K562 (cell line): Measurements from ENCODE around the gene PRKCB. TPM values are rescaled to one million over a fixed set of nuclear protein-coding genes. Genes with fewer than 3 reads are reported as not detected.
A peak's percentile ranks its signal among the peaks of the same experiment; 100 is the strongest.

Experiments
- ATAC-seq: fragments of 200-7000 bp; cut with Tn5 transposase; 3 replicates; pipeline ENCODE4 v1.9.1; 2020; ENCODE audit warnings: moderate library complexity
- BruUV-seq: library from RNA; stranded (reverse); fragments of 400-500 nt; replicated peaks from 2 replicates; lab custom pipeline; 2021; lab: Mats Ljungman, UMichigan
- CTCF ChIA-PET: fragments of 300-600 bp; formaldehyde crosslinking; extraction: SDS; loops from one replicate; lab custom pipeline; 2021; ENCODE audit warnings: low intra/inter-chr PET ratio; lab: Yijun Ruan, JAX
- POLR2A ChIA-PET: fragments of 300-600, 350-650 bp; sonication (Branson Sonifier 250); formaldehyde crosslinking; extraction: SDS; loops from one replicate; lab custom pipeline; 2021; ENCODE audit warnings: antibody characterized with exemption, inconsistent platforms; lab: Yijun Ruan, JAX
- DNase-seq, 4 experiments: peaks; one replicate each; pipeline versions ENCODE4 v3.0.0 to v3.0.0-alpha.2; 2011 to 2018; ENCODE audit warnings: low spot score in 3 of 4, mixed read lengths in 3 of 4; ENCODE audit errors: extremely low read depth in 1 of 4
- FAIRE-seq: peaks from 2 replicates; lab custom pipeline; 2011; peaks lifted over from hg19 to GRCh38; lab: Jason Lieb, UNC
- H2AFZ ChIP-seq: 2 replicates; pipeline ENCODE4 v1.6.0; 2011; ENCODE audit warnings: low read depth, low read length, control low read depth, inconsistent platforms
- H3K27ac ChIP-seq: fragments of 200-600 bp; 3 replicates; pipeline ENCODE4 v1.8.0; 2011; ENCODE audit warnings: low read depth, mild to moderate bottlenecking, control low read depth, inconsistent platforms, low read length, moderate library complexity, mixed read lengths; ENCODE audit errors: extremely low read depth
- H3K27me3 ChIP-seq, 2 experiments: fragments of 300-600 bp in 1 of 2; 2 replicates in 1 of 2; 3 replicates in 1 of 2; pipeline versions ENCODE4 v1.6.0 to v1.8.0; 2011; ENCODE audit warnings: inconsistent platforms in 2 of 2, low read length in 2 of 2, mild to moderate bottlenecking in 1 of 2, mixed read lengths in 1 of 2, moderate library complexity in 1 of 2; ENCODE audit not compliant: control insufficient read depth in 2 of 2, insufficient read depth in 2 of 2
- H3K36me3 ChIP-seq: fragments of 300-600 bp; 3 replicates; pipeline ENCODE4 v1.8.0; 2011; ENCODE audit warnings: mild to moderate bottlenecking, low read length, inconsistent platforms; ENCODE audit not compliant: control insufficient read depth, insufficient read depth
- H3K4me1 ChIP-seq, 2 experiments: fragments of 200-600 bp in 1 of 2; replicated peaks in 1 of 2; 2 replicates in 1 of 2; 3 replicates in 1 of 2; pipeline versions ENCODE4 v1.5.1 to v1.8.0; 2011; ENCODE audit warnings: inconsistent platforms in 2 of 2, low read length in 2 of 2, mild to moderate bottlenecking in 1 of 2, mixed read lengths in 1 of 2, moderate library complexity in 1 of 2; ENCODE audit not compliant: control insufficient read depth in 2 of 2, insufficient read depth in 2 of 2
- H3K4me2 ChIP-seq: 2 replicates; pipeline ENCODE4 v1.6.1; 2011; ENCODE audit warnings: low read length, control low read depth, inconsistent platforms, mixed read lengths; ENCODE audit not compliant: insufficient read depth
- H3K4me3 ChIP-seq: fragments of 200-600 bp; sonication (generic), shearing (Covaris generic); 2 replicates; pipeline ENCODE4 v1.5.1; 2016; ENCODE audit warnings: control low read depth, inconsistent platforms
- H3K79me2 ChIP-seq: fragments of 200-600 bp; 3 replicates; pipeline ENCODE4 v1.8.0; 2011; ENCODE audit warnings: low read length, inconsistent platforms; ENCODE audit not compliant: control insufficient read depth, insufficient read depth
- H3K9ac ChIP-seq, 2 experiments: 2 replicates each; pipeline versions ENCODE4 v1.6.0 to v1.6.1; 2011; ENCODE audit warnings: low read depth in 2 of 2, low read length in 2 of 2, control low read depth in 1 of 2, inconsistent platforms in 1 of 2, mild to moderate bottlenecking in 1 of 2, mixed read lengths in 1 of 2; ENCODE audit not compliant: insufficient read depth in 1 of 2
- H3K9me1 ChIP-seq: one replicate; pipeline ENCODE4 v1.6.0; 2011; ENCODE audit warnings: inconsistent platforms, mild to moderate bottlenecking, low read length, moderate library complexity; ENCODE audit not compliant: control insufficient read depth, insufficient read depth
- H3K9me3 ChIP-seq: replicated peaks from 2 replicates; pipeline ENCODE4 v1.5.1; 2011; ENCODE audit warnings: low read depth, low read length, inconsistent platforms; ENCODE audit not compliant: control insufficient read depth, insufficient read depth
- H4K20me1 ChIP-seq: replicated peaks from 2 replicates; pipeline ENCODE4 v1.6.1; 2011; ENCODE audit warnings: low read length, inconsistent platforms, mixed read lengths; ENCODE audit not compliant: control insufficient read depth, insufficient read depth
- ADNP ChIP-seq: fragments of 200-800 bp; sonication (Bioruptor generic); IDR thresholded peaks from 2 replicates; pipeline ENCODE4 v1.6.1; 2016; ENCODE audit warnings: missing genetic modification characterization, missing compliant biosample characterization
- BRCA1 ChIP-seq, 2 experiments: fragments of 450-650 bp in 1 of 2; sonication (generic) in 1 of 2; formaldehyde crosslinking in 1 of 2; IDR thresholded peaks; 2 replicates each; pipeline versions ENCODE4 v1.5.0 to v1.6.1; 2017 to 2020; ENCODE audit warnings: mild to moderate bottlenecking in 1 of 2, missing genetic modification reagents in 1 of 2
- CREBBP ChIP-seq: IDR thresholded peaks from one replicate; pipeline ENCODE4 v1.6.1; 2012; ENCODE audit warnings: low read depth, mild to moderate bottlenecking, control low read depth, inconsistent platforms, low read length
- ERF ChIP-seq: fragments of 450-650 bp; formaldehyde crosslinking; IDR thresholded peaks from 2 replicates; pipeline ENCODE4 v1.4.0; 2020; ENCODE audit warnings: mild to moderate bottlenecking, mixed read lengths
- ETV1 ChIP-seq: fragments of 450-650 bp; conservative IDR thresholded peaks from 2 replicates; pipeline ENCODE4 v1.6.1; 2016; ENCODE audit warnings: missing genetic modification characterization, control low read depth, low read depth, missing compliant biosample characterization
- HMBOX1 ChIP-seq: sonication (generic); IDR thresholded peaks from 2 replicates; pipeline ENCODE4 v1.6.1; 2016
- MCM7 ChIP-seq, 2 experiments: fragments of 450-650 bp; IDR thresholded peaks; 2 replicates each; pipeline ENCODE4 v1.6.1; 2016 to 2018
- MTA2 ChIP-seq: fragments of 450-650 bp; IDR thresholded peaks from 2 replicates; pipeline ENCODE4 v1.6.1; 2016; ENCODE audit warnings: low read depth
- NKRF ChIP-seq: fragments of 450-650 bp; IDR thresholded peaks from 2 replicates; pipeline ENCODE4 v1.6.1; 2016; ENCODE audit warnings: borderline replicate concordance
- POLR2G ChIP-seq: fragments of 200-400 bp; formaldehyde crosslinking; IDR thresholded peaks from 2 replicates; pipeline ENCODE4 v1.6.1; 2017; ENCODE audit warnings: low read depth, mild to moderate bottlenecking, antibody characterized with exemption, low read length, moderate library complexity
- POU5F1 ChIP-seq: fragments of 150-350 bp; IDR thresholded peaks from 2 replicates; pipeline ENCODE4 v1.6.1; 2014; ENCODE audit warnings: borderline replicate concordance, low read length, low read depth, mild to moderate bottlenecking; ENCODE audit not compliant: partially characterized antibody
- SIN3A ChIP-seq, 2 experiments: fragments of 150-350 bp in 1 of 2; IDR thresholded peaks; 2 replicates each; pipeline ENCODE4 v1.6.1; 2011 to 2016; ENCODE audit warnings: borderline replicate concordance in 2 of 2, low read depth in 2 of 2, low read length in 2 of 2, mild to moderate bottlenecking in 2 of 2, moderate library complexity in 2 of 2; ENCODE audit not compliant: control insufficient read depth in 1 of 2
- THRB ChIP-seq: fragments of 450-650 bp; formaldehyde crosslinking; conservative IDR thresholded peaks from 2 replicates; pipeline ENCODE4 v1.4.0; 2022; ENCODE audit warnings: mild to moderate bottlenecking, missing genetic modification characterization
- TSC22D4 ChIP-seq: fragments of 450-650 bp; IDR thresholded peaks from 2 replicates; pipeline ENCODE4 v1.6.1; 2016; ENCODE audit warnings: missing genetic modification characterization, missing biosample characterization, control low read depth
- ZNF655 ChIP-seq: fragments of 250-450 bp; sonication (Bioruptor Pico); IDR thresholded peaks from 2 replicates; pipeline ENCODE4 v1.5.0; 2021
- ZNF764 ChIP-seq: fragments of 250-450 bp; sonication (Bioruptor Pico); IDR thresholded peaks from 2 replicates; pipeline ENCODE4 v1.4.0; 2020; ENCODE audit warnings: low read depth, mild to moderate bottlenecking, moderate library complexity
- WGBS: fragments of 100-300 bp; shearing (Covaris generic); methylation state at CpG from one replicate; pipeline ENCODE4 v1.1.6; 2016; ENCODE audit warnings: low coverage, mixed read lengths; ENCODE audit not compliant: insufficient coverage; ENCODE audit errors: missing lambda C conversion rate; 5-methylcytosine and 5-hydroxymethylcytosine counted together
- in situ Hi-C: fragments of 300-500 bp; cut with MboI; formaldehyde crosslinking; loops from 4 replicates; pipeline ENCODE4 v1.15.0; 2018; ENCODE audit warnings: inconsistent platforms, mixed read lengths
- intact Hi-C: fragments of 100-400 bp; cut with micrococcal nuclease; formaldehyde crosslinking; loops from 2 replicates; pipeline ENCODE4 v1.14.2; 2022
- polyA plus RNA-seq, 8 experiments: library from polyadenylated mRNA; depleted of rRNA in 4 of 8; stranded (reverse) in 5 of 8; unstranded in 3 of 8; fragments of >200 nt; fragmentation: Nextera tagmentation in 2 of 8; fragmentation: Illumina TruSeq in 1 of 8; extraction: Ambion mirVana in 2 of 8; extraction: Trizol in 1 of 8; gene quantifications; 2 replicates each; pipeline versions ENCODE4 v1.2.1 to v1.2.3, GENCODE V29; 2011 to 2014; ENCODE audit warnings: inconsistent platforms in 1 of 8, missing spikeins in 1 of 8
- total RNA-seq, 7 experiments: library from RNA; depleted of rRNA in 6 of 7; stranded (reverse); fragments of >200 nt in 6 of 7; fragmentation: Illumina TruSeq in 2 of 7; extraction: Trizol in 2 of 7; gene quantifications; 2 replicates each; pipeline versions ENCODE4 v1.2.1 to v1.2.3, GENCODE V29; 2011 to 2021; ENCODE audit warnings: low replicate concordance in 1 of 7

The PRKCB gene
- total and polyA plus RNA-seq, 9 of the 15 experiments (the other 6 are each of a cell fraction or from before 2014, with no cell fraction given): 49.9 to 276 (median 148) TPM

- Histone ChIP-seq H3K9me3 (no peaks in the 10 kb centered on the region), H3K4me1 (peaks cover 19 to 62% of the 10 kb centered on the region in 2 experiments), H3K4me3 (no peak overlapping the region), H3K9me1 (peaks cover 20% of the 10 kb centered on the region), H3K79me2 (peaks cover 100% of the 10 kb centered on the region), H3K27ac (no peak overlapping the region), H3K9ac (no peak overlapping the region), H4K20me1 (peaks cover 55% of the 10 kb centered on the region), H3K4me2 (no peak overlapping the region), H3K36me3 (peaks cover 63% of the 10 kb centered on the region), H3K27me3 (no peaks in the 10 kb centered on the region), H2AFZ (no peak overlapping the region)
- 56% methylated on average over 2 of the region's 2 CpGs for WGBS
- FAIRE-seq (peak; percentile 32), DNase-seq (no peak), ATAC-seq (no peak)
- intact Hi-C loops (no loop called here), in situ Hi-C loops (no loop called here)
- ChIA-PET POLR2A (interaction anchor here (1.8 kb wide), 1 partner anchor 14 kb away, joined by 5 read pairs; no protein-coding TSS in a partner anchor), CTCF (no interaction called here)
- no TSS peak for BruUV-seq
- TF ChIP-seq THRB (CRISPR knock-in tag): no peak
- TF ChIP-seq MCM7 (IDR thresholded peaks at IDR 0.05): no peak
- no peak for TF ChIP-seq ETV1
- no peak for TF ChIP-seq TSC22D4
- TF ChIP-seq ZNF655 (CRISPR knock-in tag): no peak
- TF ChIP-seq ZNF764 (CRISPR knock-in tag): no peak
- no peak for TF ChIP-seq MTA2
- no peak for TF ChIP-seq NKRF
- no peak for TF ChIP-seq SIN3A (IDR thresholded peaks at IDR 0.05; ENCODE audit: borderline replicate concordance in 2 of 2, control insufficient read depth in 1 of 2, low read depth in 2 of 2, low read length in 2 of 2)
- TF ChIP-seq POU5F1: no peak
- no peak for TF ChIP-seq POLR2G
- TF ChIP-seq HMBOX1: no peak
- no peak for TF ChIP-seq BRCA1 (IDR thresholded peaks at IDR 0.05)
- no peak for TF ChIP-seq BRCA1 (CRISPR knock-in tag; IDR thresholded peaks at IDR 0.05)
- TF ChIP-seq ERF (CRISPR knock-in tag): no peak
- TF ChIP-seq ADNP (tag): no peak
- TF ChIP-seq CREBBP: no peak
These were observed 20.5 kb downstream of the PRKCB start for GRCh38 chr16:23856251-23856709.
